ENCODE data around the gene FTO. TPM values are rescaled to one million over a fixed set of nuclear protein-coding genes. Genes with fewer than 3 reads are reported as not detected.

The FTO gene
- total and polyA plus RNA-seq, 2 of the 8 experiments (the other 6 are each of a cell fraction or from before 2014, with no cell fraction given): 34.5 to 59.8 TPM

- H3K4me2 ChIP-seq (ENCODE audit: insufficient read depth in 1 of 2, low read depth in 2 of 2, low read length in 2 of 2): no peak overlapping the region
- H3K9me3 ChIP-seq (ENCODE audit: insufficient read depth in 2 of 2, low read depth in 1 of 2, low read length in 1 of 2): peaks cover 0 to 2% of the 10 kb centered on the region in 2 experiments; a peak in 1 of 4 replicates
- ChIA-PET CTCF (ENCODE audit: partially characterized antibody) (interaction anchor here (0.7 kb wide), 1 partner anchor 130 kb away, joined by 4 read pairs; no protein-coding TSS in a partner anchor), POLR2A (ENCODE audit: partially characterized antibody) (no interaction called here)
- no peak for TF ChIP-seq NRF1 (IDR thresholded peaks at IDR 0.05; ENCODE audit: low read depth, low read length)
- TF ChIP-seq KDM4A (IDR thresholded peaks at IDR 0.05; ENCODE audit: low read depth, low read length, severe bottlenecking): no peak
- no peaks in the 10 kb centered on the region for H4K20me1 ChIP-seq (replicated peaks in 1 of 2; ENCODE audit: control insufficient read depth in 1 of 2, insufficient read depth in 2 of 2, low read length in 2 of 2)
- H4K5ac ChIP-seq (ENCODE audit: insufficient read length, low read depth, low read length): no peak overlapping the region
- H3K4me3 ChIP-seq (ENCODE audit: extremely low read depth in 1 of 4, insufficient read depth in 2 of 4, low read depth in 3 of 4, low read length in 4 of 4): no peak overlapping the region
- no peak overlapping the region for H4K8ac ChIP-seq (ENCODE audit: extremely low read depth, insufficient read depth, low read length)
- no peak overlapping the region for H3K56ac ChIP-seq (replicated peaks; ENCODE audit: insufficient read length, low read depth, low read length)
- DNase-seq (ENCODE audit: low read depth in 1 of 2, low spot score in 2 of 2): no peak
- H3K9ac ChIP-seq (replicated peaks in 1 of 4; ENCODE audit: extremely low read depth in 1 of 4, low read depth in 3 of 4, low read length in 3 of 4): no peak overlapping the region
- no peak overlapping the region for H2AK5ac ChIP-seq (ENCODE audit: low read depth, low read length)
- H3K23ac ChIP-seq (ENCODE audit: insufficient read length): no peak overlapping the region
- H3K14ac ChIP-seq (ENCODE audit: insufficient read length): no peak overlapping the region
- H4K91ac ChIP-seq (replicated peaks; ENCODE audit: insufficient read length, low read length): no peak overlapping the region
- no peaks in the 10 kb centered on the region for H3K79me1 ChIP-seq (ENCODE audit: low read depth, low read length)
- no peak overlapping the region for H2BK120ac ChIP-seq (replicated peaks; ENCODE audit: low read depth, low read length)
- no peak overlapping the region for H3K27ac ChIP-seq (ENCODE audit: low read depth, low read length)
- H3K4me1 ChIP-seq (replicated peaks in 1 of 4; ENCODE audit: control insufficient read depth in 3 of 4, insufficient read depth in 4 of 4, low read length in 3 of 4): peaks cover 0 to 4% (median 3%) of the 10 kb centered on the region in 4 experiments; a peak in 2 of 7 replicates
- no peak overlapping the region for H2BK20ac ChIP-seq (ENCODE audit: low read length)
- no peaks in the 10 kb centered on the region for H3K79me2 ChIP-seq (ENCODE audit: control insufficient read depth in 1 of 2, insufficient read depth in 2 of 2, low read length in 2 of 2)
- H3K23me2 ChIP-seq (ENCODE audit: low read depth, low read length): no peaks in the 10 kb centered on the region
- no peaks in the 10 kb centered on the region for H3K36me3 ChIP-seq (ENCODE audit: control insufficient read depth in 2 of 4, insufficient read depth in 4 of 4, low read length in 3 of 4)
- H3K27me3 ChIP-seq (replicated peaks in 1 of 4; ENCODE audit: control insufficient read depth in 3 of 4, extremely low read depth in 1 of 4, insufficient read depth in 3 of 4, low read length in 3 of 4): no peaks in the 10 kb centered on the region
- no peak overlapping the region for H2BK15ac ChIP-seq (ENCODE audit: low read length)
- no peak overlapping the region for H2BK5ac ChIP-seq (ENCODE audit: low read depth, low read length)
- no peak for FAIRE-seq
- H2BK12ac ChIP-seq (ENCODE audit: low read depth, low read length): no peak overlapping the region
- no peak overlapping the region for H2AFZ ChIP-seq (ENCODE audit: low read length)
- 87% methylated on average over 2 of the region's 2 CpGs; no CpG with 5 or more reads in 1 of the 2 experiments for WGBS, 2 experiments (ENCODE audit: extremely low coverage in 1 of 2, insufficient coverage in 1 of 2, insufficient read length in 1 of 2, insufficient replicate concordance in 2 of 2, low coverage in 1 of 2, low lambda C conversion rate in 2 of 2, missing lambda C conversion rate in 1 of 2)
- no peak overlapping the region for H3K4ac ChIP-seq (replicated peaks; ENCODE audit: insufficient read length, low read depth, low read length)
- no peak overlapping the region for H3K18ac ChIP-seq (ENCODE audit: extremely low read depth, low read length)
Observed at GRCh38 chr16:54015147-54015546, 311.2 kb downstream of the FTO start.

All from H1 (cell line).